Nephron (organoid): ENCODE data around the gene LDB3.
A peak's percentile ranks its signal among the peaks of the same experiment; 100 is the strongest.

Experiments
- H3K27ac Mint-ChIP-seq, 3 experiments: 2 replicates each; pipeline ENCODE4 v1.8.0; 2020; ENCODE audit warnings: mixed read lengths in 3 of 3, mild to moderate bottlenecking in 2 of 3, moderate library complexity in 1 of 3
- H3K27me3 Mint-ChIP-seq: 2 replicates; pipeline ENCODE4 v1.8.0; 2021; ENCODE audit warnings: low read depth, mild to moderate bottlenecking, moderate library complexity, mixed read lengths
- H3K36me3 Mint-ChIP-seq: 2 replicates; pipeline ENCODE4 v1.8.0; 2020; ENCODE audit warnings: low read depth, mixed read lengths
- H3K4me1 Mint-ChIP-seq: 2 replicates; pipeline ENCODE4 v1.8.0; 2020; ENCODE audit warnings: mixed read lengths
- H3K4me3 Mint-ChIP-seq, 3 experiments: 2 replicates each; pipeline ENCODE4 v1.8.0; 2020; ENCODE audit warnings: mild to moderate bottlenecking in 3 of 3, mixed read lengths in 3 of 3, moderate library complexity in 2 of 3
- H3K9me3 Mint-ChIP-seq: 2 replicates; pipeline ENCODE4 v1.8.0; 2020; ENCODE audit warnings: mixed read lengths
- TF ChIP-seq, protein P1 (sequence below), 3 experiments: fragments of 200-600 bp; sonication (generic); IDR thresholded peaks; one replicate each; pipeline ENCODE4 v1.5.0; 2021; ENCODE audit warnings: antibody characterized with exemption in 3 of 3; ENCODE audit not compliant: unreplicated experiment in 3 of 3

LDB3 gene

GRCh38 chr10:86753051-86753450 is 84.7 kb downstream of the LDB3 start:
- Mint-ChIP-seq H3K27me3 (no peaks in the 10 kb centered on the region), H3K4me1 (peaks cover 36% of the 10 kb centered on the region), H3K4me3 (peak overlapping the region; percentile 42 to 66 (median 47)), H3K36me3 (peaks cover 11% of the 10 kb centered on the region), H3K9me3 (no peaks in the 10 kb centered on the region), H3K27ac (peak overlapping the region; percentile 78 to 98 (median 97))
- TF ChIP-seq, protein P1, sequence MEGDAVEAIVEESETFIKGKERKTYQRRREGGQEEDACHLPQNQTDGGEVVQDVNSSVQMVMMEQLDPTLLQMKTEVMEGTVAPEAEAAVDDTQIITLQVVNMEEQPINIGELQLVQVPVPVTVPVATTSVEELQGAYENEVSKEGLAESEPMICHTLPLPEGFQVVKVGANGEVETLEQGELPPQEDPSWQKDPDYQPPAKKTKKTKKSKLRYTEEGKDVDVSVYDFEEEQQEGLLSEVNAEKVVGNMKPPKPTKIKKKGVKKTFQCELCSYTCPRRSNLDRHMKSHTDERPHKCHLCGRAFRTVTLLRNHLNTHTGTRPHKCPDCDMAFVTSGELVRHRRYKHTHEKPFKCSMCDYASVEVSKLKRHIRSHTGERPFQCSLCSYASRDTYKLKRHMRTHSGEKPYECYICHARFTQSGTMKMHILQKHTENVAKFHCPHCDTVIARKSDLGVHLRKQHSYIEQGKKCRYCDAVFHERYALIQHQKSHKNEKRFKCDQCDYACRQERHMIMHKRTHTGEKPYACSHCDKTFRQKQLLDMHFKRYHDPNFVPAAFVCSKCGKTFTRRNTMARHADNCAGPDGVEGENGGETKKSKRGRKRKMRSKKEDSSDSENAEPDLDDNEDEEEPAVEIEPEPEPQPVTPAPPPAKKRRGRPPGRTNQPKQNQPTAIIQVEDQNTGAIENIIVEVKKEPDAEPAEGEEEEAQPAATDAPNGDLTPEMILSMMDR (IDR thresholded peaks at IDR 0.05; ENCODE audit: unreplicated experiment in 3 of 3), result no peak

DNA sequence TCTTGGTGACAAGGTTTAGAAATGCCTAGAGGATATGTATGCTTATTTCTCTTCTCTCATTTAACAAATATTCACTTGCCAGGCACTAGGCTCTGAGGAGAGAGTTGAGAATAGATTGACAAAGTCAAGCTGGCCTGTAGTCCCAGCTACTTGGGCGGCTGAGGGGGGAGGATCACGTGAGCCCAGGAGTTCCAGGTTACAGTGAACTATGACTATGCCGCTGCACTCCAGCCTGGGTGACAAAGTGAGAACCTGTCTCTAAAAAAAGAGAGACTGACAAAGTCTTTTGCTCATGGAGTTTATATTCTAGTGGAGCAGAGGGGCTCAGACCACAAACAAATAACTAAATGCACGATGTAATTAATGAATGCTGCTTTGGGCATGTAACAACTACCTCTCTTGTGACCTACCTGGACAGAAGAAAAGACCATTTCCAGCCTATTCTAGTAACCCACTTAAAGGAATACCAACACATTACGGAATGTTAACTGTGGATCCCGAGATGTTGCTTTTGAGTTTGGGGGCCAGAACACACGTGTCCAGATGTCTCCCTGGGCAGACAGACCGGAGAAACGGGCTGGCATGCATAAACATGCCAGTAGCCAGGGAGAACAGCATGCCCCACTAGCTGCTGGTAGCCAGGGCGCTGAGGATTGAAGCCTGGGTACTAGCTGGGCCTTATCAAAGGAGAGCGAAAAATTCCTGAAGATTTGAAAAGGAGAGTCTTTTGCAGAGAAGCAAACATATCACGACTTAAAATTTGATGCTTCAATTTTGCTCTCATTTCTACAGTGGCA is 85.5 kb downstream of the LDB3 start:
- Mint-ChIP-seq H3K27me3 (no peaks in the 10 kb centered on the region), H3K27ac (peak overlapping the region; percentile 86 to 98 (median 97)), H3K36me3 (peaks cover 11% of the 10 kb centered on the region), H3K4me3 (peak overlapping the region; percentile 81 to 92 (median 91)), H3K4me1 (peaks cover 44% of the 10 kb centered on the region), H3K9me3 (no peaks in the 10 kb centered on the region)
- TF ChIP-seq, protein P1 (IDR thresholded peaks at IDR 0.05; ENCODE audit: unreplicated experiment in 3 of 3), result no peak

DNA sequence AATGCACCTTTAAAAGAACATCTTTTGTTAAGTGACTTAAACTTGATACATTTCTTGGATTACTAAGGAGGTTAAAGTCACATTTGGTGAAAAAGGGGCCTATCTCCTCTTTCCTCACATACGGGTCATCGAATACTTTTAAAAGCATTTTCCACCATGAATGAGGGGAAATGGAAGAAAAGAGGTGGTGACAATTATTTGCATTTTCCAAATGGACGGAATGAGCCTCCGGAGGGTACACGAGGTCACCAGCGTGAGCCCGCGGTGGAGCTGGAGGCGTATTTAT is 87.1 kb downstream of the LDB3 start:
- Mint-ChIP-seq H3K9me3 (no peaks in the 10 kb centered on the region), H3K27me3 (no peaks in the 10 kb centered on the region)

DNA sequence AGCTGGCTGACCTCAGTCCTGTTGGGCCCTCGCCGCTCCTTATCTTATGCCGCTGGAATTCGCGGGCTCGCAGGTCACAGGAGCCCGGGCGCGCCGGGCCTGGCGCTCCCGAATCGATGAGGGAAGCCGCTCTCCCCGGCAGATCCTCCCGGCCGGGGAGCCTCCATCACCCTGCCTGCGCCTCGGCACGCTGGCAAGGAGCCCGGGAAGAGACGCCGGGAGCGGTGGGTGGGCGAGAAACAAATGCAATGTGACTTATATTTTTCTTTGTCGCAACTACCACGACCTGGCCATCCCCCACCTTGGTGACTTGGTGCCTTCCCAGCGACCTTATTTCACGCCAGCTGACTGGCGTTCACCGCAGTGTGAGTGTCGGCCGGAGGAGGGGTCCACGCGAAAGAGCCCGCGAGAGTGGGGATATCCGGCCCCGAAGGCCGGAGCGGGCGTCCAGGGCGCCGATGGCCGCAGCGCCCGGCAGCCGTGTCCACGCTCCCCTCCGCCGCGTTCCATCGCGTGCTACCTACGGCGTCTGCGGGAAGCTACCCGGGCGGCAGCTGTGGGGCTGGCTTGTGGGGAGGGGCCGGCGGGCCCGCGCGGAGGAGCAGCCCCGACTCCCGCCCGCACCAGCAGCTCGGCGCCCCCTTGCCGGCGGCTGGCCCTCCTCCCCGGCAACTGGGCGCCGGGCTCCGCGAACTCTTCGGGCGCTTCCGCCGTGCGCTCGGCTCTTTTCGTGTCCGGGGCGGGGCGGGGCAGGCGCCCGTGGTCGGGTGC is 87.6 kb downstream of the LDB3 start:
- H3K27me3 Mint-ChIP-seq, result no peaks in the 10 kb centered on the region
- H3K27ac Mint-ChIP-seq, result peak overlapping the region; percentile 97 to 100 (median 98)
- no peaks in the 10 kb centered on the region for H3K9me3 Mint-ChIP-seq
- H3K4me3 Mint-ChIP-seq, result peak overlapping the region; percentile 81 to 92 (median 91)
- H3K4me1 Mint-ChIP-seq, result peaks cover 58% of the 10 kb centered on the region
- TF ChIP-seq, protein P1 (IDR thresholded peaks at IDR 0.05; ENCODE audit: unreplicated experiment in 3 of 3), result no peak
- peaks cover 4% of the 10 kb centered on the region for H3K36me3 Mint-ChIP-seq

More for the DNA sequence above, 87.1 kb downstream of the LDB3 start:
- peaks cover 56% of the 10 kb centered on the region for H3K4me1 Mint-ChIP-seq
- peaks cover 7% of the 10 kb centered on the region for H3K36me3 Mint-ChIP-seq
- TF ChIP-seq, protein P1 (IDR thresholded peaks at IDR 0.05; ENCODE audit: unreplicated experiment in 3 of 3), result no peak
- H3K4me3 Mint-ChIP-seq, result peak overlapping the region; percentile 81 to 92 (median 91)
- H3K27ac Mint-ChIP-seq, result peak overlapping the region; percentile 97 to 98 (median 97)

- H3K4me3 Mint-ChIP-seq, result peak within 1 kb of the TSS; percentile 86 to 100 (median 100)
- H3K27me3 Mint-ChIP-seq, result no peaks in the 10 kb centered on the region
- TF ChIP-seq, protein P1 (IDR thresholded peaks at IDR 0.05; ENCODE audit: unreplicated experiment in 3 of 3), result no peak
- no peaks in the 10 kb centered on the region for H3K9me3 Mint-ChIP-seq
- H3K36me3 Mint-ChIP-seq, result no peaks in the 10 kb centered on the region
- H3K4me1 Mint-ChIP-seq, result peaks cover 65% of the 10 kb centered on the region
- peak within 1 kb of the TSS; percentile 99 to 100 (median 99) for H3K27ac Mint-ChIP-seq
Measured at GRCh38 chr10:86756511-86757112, 88.3 kb downstream of the LDB3 start, which contains the start of gene BMPR1A. Gene BMPR1A, plus strand, starts transcription at chr10:86756619. Its CDS starts 119,400 bp downstream, at chr10:86876019.
